GM12801 (cell line): ENCODE results near the gene NDUFAF2.

Source experiments
- TF ChIP-seq, protein P1 (sequence below): IDR thresholded peaks from one replicate; pipeline ENCODE4 v1.5.1; 2011; ENCODE audit warnings: control low read depth; ENCODE audit not compliant: insufficient read length; ENCODE audit errors: extremely low read depth

Gene NDUFAF2

DNA sequence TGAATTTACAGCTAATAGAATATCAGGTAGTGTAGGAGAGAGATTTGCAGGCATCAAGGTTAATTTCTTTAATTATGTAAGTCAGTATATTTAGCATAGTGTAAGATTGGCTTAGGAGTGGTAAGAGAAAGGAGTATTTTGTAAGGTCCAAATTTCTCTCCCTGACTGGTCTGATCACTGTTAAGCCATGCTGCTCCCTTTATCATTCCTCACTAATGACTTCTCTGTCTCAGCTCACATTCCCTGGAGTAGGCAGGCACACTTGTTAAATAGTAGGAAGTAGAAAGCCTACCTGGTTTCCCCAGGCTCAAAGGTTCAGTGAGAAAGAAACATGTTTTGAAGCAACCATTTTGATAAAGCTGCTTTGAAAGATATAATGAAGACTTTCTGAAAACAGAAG lies 126.5 kb downstream of the NDUFAF2 start:
- TF ChIP-seq, protein P1, sequence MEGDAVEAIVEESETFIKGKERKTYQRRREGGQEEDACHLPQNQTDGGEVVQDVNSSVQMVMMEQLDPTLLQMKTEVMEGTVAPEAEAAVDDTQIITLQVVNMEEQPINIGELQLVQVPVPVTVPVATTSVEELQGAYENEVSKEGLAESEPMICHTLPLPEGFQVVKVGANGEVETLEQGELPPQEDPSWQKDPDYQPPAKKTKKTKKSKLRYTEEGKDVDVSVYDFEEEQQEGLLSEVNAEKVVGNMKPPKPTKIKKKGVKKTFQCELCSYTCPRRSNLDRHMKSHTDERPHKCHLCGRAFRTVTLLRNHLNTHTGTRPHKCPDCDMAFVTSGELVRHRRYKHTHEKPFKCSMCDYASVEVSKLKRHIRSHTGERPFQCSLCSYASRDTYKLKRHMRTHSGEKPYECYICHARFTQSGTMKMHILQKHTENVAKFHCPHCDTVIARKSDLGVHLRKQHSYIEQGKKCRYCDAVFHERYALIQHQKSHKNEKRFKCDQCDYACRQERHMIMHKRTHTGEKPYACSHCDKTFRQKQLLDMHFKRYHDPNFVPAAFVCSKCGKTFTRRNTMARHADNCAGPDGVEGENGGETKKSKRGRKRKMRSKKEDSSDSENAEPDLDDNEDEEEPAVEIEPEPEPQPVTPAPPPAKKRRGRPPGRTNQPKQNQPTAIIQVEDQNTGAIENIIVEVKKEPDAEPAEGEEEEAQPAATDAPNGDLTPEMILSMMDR, result no peak

DNA sequence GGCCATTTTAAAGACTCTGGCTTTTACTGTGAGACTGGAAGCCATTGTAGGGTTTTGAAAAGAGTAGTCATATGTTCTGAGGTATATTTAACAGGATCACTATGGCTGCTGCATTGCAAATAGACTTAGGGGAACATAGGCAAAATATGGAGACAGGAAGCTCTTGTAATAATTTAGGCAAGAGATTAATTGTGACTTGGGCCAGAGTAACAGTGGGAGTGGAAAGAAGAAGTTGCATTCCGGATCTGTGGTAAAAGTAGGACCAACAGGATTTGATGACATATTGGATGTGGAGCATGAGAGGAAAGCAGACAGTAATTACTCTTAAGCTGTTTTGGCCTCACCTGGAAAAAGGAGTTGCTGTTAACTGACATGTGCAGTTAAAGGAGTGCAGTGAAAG lies 131.6 kb downstream of the NDUFAF2 start:
- TF ChIP-seq, protein P1, result no peak

DNA sequence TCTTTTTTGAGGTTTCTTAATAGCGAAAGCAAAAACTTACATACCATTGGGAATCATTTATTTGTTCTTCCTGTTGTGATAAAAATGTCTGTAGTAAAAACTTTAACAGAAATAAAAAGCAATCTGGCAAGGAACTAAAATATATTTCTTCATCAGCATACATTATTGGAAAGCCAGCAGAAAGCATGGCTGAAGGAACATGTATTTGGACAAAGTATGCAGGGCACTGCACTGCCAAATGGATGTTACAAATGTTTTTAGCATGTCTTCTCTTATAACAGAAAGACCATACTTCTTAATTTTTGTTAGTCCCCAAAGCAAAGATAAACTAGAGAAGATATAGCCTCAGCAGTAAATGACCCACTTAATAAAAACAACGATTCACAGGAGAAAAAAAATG lies 136.7 kb downstream of the NDUFAF2 start:
- TF ChIP-seq, protein P1, result no peak

DNA sequence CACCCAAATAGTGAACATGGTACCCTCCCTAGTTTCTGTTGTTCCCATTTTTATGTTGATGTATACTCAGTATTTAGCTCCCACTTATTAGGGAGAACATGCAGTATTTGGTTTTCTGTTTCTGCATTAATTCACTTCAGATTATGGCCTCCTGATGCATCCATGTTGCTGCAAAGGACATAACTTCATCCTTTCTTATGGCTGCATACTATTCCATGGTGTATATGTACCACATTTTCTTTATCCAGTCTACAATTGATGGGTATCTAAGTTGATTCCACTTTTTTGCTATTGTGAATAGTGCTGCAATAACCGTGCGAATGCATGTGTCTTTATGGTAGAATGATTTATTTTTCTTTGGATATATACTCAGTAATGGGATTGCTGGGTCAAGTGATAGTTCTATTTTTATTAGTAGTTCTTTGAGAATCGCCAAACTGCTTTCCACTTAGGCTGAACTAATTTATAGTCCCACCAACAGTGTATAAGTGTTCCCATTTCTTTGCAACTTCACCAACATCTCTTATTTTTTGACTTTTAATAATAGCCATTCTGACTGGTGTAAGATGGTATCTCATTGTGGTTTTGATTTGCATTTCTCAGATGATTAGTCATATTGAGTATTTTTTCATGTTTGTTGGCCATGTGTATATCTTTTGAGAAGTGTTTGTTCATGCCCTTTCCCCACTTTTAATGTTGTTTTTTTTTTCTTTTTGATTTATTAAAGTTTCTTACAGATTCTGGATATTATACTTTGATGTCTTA lies 137.7 kb downstream of the NDUFAF2 start:
- TF ChIP-seq, protein P1, result no peak

DNA sequence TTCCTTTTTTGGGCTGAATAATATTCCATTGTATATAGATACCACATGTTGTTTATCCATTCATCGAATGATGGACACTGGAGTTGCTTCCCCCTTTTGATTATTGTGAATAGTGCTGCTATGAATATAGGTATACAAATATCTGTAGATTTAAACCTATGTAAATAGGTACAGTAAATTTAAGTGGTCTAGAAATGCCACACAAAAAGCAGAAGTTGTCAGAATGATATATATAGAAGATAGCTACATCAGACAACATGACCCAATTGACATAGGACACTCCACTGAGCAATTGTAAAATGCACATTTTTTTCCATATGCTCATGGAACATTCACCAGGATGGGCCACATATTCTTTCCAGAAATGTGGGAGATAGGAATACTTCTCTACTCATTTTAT lies 139.7 kb downstream of the NDUFAF2 start:
- TF ChIP-seq, protein P1, result no peak

DNA sequence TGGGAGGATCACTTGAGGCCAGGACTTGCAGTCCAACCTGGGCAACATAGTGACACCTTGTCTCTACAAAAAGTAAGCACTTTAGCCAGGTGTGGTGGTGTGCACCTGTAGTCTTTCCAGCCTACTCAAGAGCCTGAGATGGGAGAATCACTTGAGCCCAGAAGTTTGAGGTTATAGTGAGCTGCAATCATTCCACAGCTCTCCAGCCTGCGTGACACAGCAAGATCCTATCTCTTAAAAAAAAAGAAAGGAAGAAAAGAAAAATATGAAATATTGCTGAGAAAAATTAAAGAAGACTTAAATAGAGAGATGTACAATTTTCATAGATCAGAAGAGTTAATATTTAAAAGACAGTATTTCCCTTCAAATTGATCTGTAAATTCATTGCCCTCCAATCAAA lies 140.9 kb downstream of the NDUFAF2 start:
- TF ChIP-seq, protein P1, result no peak

DNA sequence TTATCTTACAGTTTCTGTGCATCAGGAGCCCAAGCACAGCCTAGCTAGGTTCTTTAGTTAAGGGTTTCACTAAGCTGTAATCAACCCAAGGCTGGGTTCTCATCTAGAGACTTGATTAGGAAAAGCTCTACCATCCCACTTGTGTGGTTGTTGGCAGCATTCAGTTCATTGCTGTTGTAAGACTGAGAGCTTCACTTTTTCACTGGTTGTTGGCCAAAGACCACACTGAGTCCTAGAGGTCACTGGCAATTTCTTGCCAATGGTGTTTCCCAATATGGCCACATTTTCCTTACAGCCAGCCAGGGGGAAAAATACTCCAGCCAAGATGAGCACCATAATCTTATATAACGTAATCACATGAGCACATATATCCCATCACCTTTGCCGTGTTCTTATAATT lies 142.9 kb downstream of the NDUFAF2 start:
- TF ChIP-seq, protein P1, result no peak
